Fibroblast of pulmonary artery (primary cell): Measurements from ENCODE around the gene CRYGN.

ENCODE experiments used
- DNase-seq: peaks from one replicate; pipeline ENCODE4 v3.0.0-alpha.2; 2010; ENCODE audit warnings: low read depth
- H3K4me3 ChIP-seq: replicated peaks from 2 replicates; pipeline ENCODE4 v1.5.1; 2011; ENCODE audit warnings: low read depth, mild to moderate bottlenecking, control low read depth, low read length, moderate library complexity
- TF ChIP-seq, protein P1 (sequence below): IDR thresholded peaks from 2 replicates; pipeline ENCODE4 v1.5.1; 2011; ENCODE audit warnings: mild to moderate bottlenecking, control low read depth, low read length, inconsistent platforms; ENCODE audit errors: missing control alignments

CRYGN gene

DNA sequence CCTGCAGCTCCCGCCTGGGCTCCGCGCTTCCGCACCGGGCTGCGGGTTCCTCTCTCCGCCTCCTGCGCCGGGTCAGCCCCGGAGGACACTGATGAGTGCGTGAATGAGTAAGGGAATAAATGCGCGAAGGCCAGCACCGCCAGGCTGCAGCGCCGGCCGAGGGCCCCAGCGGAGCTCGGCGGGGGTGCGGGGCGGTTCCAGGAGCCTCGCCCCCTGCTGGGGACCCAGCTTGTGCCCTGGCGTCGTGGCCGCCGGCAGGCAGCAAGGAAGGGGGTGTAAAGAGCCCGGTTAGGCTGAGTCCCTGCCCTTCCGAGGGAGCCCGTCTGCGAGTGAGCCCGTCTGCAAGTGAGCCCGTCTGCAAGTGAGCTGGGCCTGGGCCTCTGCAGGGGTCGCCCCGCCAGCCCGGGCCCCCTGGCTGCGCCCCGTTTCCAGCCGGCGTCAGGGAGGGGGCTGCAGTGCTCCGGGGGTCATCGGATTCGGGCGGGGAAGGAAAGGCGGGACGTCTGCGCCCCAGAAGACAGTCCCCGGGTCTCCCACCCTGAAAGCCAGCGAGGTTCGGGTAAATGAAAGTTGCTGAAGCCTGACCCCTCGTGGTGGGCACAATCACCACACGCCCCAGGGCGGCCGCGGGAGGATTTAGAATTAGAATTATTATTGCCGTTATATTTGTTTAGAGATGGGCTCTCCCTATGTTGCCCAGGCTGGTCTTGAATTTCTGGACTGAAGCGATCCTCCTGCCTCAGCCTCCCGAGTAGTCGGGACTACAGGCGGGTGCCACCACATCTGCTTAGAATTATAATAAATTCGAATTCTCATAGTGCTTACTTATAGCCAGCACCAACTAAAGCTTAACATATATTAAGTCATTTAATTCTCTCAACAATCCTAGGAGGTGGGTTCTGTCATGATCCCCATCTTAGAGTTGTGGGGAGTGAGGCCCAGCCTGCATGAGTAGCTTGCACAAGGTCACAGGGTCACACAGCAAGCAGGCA, 8.6 kb upstream of the CRYGN start:
- H3K4me3 ChIP-seq: peak overlapping the region; percentile 48
- peak; percentile 62 for DNase-seq
- TF ChIP-seq, protein P1, sequence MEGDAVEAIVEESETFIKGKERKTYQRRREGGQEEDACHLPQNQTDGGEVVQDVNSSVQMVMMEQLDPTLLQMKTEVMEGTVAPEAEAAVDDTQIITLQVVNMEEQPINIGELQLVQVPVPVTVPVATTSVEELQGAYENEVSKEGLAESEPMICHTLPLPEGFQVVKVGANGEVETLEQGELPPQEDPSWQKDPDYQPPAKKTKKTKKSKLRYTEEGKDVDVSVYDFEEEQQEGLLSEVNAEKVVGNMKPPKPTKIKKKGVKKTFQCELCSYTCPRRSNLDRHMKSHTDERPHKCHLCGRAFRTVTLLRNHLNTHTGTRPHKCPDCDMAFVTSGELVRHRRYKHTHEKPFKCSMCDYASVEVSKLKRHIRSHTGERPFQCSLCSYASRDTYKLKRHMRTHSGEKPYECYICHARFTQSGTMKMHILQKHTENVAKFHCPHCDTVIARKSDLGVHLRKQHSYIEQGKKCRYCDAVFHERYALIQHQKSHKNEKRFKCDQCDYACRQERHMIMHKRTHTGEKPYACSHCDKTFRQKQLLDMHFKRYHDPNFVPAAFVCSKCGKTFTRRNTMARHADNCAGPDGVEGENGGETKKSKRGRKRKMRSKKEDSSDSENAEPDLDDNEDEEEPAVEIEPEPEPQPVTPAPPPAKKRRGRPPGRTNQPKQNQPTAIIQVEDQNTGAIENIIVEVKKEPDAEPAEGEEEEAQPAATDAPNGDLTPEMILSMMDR: peak; percentile 74

DNA sequence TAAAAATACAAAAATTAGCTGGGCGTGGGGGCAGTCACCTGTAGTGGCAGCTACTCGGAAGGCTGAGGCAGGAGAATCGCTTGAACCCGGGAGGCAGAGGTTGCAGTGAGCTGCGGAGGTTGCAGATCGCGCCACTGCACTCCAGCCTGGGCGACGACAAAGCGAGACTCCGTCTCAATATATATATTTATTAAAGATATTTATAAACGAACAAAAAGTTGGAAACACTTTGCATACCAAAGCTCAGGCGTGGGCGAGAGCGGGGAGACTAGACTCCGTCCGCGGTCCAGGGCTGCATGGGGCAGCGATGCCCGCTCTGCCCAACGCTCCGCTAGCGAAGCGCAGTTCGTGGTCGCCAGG, 7.9 kb upstream of the CRYGN start:
- no peak for DNase-seq
- H3K4me3 ChIP-seq: peak overlapping the region; percentile 10
- TF ChIP-seq, protein P1: no peak

DNA sequence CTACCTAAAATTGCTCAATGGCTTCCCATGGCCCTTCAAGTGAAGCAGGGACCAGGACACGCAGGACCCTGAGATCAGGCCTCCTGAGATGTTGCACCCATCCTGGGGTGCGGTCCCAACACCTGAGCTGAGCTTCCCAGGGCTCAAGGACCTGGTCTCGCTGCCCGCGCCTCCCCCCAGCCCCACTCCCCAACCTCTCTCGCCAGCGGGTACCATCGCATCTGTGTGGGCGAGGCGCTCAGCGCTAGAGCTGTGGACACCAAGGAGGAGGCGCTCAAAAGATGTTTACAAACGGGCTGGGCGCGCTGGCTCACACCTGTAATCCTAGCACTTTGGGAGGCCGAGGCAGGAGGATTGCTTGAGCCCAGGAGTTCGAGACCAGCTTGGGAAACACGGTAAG, 7.4 kb upstream of the CRYGN start:
- no peak overlapping the region for H3K4me3 ChIP-seq
- TF ChIP-seq, protein P1: no peak
- DNase-seq: no peak

DNA sequence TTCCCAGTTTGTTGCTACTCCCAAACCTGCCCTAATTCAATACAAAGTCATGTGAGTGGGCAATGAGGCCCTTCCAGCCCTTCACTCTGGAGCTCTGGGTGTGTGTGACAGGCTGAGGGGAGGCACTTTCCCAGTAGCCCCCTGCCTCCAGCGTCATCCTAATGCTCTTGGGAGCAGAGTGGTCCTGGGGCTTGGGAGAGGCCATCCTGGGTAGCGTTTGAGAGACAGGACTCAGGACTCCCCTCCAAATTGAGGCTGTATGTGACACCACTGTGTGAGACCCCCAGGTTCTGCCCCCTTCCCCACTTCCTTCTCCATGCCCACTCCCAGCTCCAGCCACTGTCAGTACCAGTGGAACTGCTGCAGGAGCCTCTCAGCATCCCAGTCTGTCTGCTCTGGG, 6.5 kb upstream of the CRYGN start:
- no peak overlapping the region for H3K4me3 ChIP-seq
- DNase-seq: no peak
- TF ChIP-seq, protein P1: no peak

DNA sequence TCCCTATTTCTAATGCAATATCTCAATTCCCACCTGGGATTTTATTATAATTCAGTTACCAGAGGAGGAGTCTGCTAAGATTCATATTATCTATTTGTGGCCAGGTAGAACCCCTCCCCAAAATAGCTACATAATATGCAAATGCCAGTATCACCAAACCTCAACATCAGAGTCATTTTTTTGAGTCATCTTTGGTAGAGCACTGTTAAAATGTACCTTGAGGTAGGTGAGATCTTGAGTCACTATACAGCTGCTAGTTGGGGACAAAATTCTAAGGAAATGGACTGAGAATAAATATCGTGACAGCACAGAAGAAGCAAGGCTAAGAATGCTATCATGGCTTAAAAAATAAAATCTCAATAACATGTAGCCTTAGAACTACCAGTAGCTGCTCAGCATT, 4.7 kb upstream of the CRYGN start:
- TF ChIP-seq, protein P1: no peak
- no peak overlapping the region for H3K4me3 ChIP-seq
- DNase-seq: no peak

DNA sequence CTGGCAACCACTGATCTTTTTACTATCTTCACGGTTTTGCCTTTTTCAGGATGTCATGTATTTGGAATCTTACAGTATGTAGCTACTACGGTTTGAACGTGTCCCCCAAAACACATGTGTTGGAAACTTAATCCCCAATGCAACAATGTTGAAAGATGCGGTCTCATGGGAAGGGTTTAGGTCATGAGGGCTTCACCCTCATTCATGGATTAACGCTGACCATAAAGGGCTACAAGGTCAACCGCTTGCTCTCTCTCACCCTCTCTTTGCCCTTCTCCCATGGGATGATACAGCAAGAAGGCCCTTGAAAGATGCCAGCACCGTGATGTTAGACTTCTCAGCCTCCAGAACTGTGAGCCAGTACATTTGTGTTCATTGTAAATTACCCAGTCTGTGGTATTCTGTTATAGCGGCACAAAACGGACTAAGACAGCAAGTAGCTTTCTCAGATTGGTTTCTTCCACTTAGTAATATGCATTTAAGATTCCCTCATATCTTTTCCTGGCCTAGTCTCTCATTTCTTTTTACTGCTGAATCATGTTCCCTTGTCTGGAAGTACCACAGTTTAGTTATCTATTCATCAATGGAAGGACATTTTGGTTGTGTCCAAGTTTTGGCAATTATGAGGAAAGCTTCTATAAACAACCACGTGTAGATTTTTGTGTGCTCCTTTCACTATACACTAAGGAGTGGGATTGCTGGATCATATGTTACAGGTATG, 3.0 kb upstream of the CRYGN start:
- no peak for DNase-seq
- H3K4me3 ChIP-seq: no peak overlapping the region
- TF ChIP-seq, protein P1: no peak
